Pulmonary artery endothelial cell (primary cell): ENCODE data around the gene NUDT4. TPM values are rescaled to one million over a fixed set of nuclear protein-coding genes. Genes with fewer than 3 reads are reported as not detected.

ENCODE experiments used
- total RNA-seq: library from RNA; depleted of rRNA; stranded (reverse); fragments of >200 nt; gene quantifications from 2 replicates; pipeline ENCODE4 v1.2.3, GENCODE V29; 2014

The NUDT4 gene
- total RNA-seq, 1 donor from 2014 or later, result 149 TPM

Other genes with a start within 250 kb of the NUDT4 start
- gene UBE2N, start 64.0 kb downstream of the NUDT4 start, total RNA-seq, result 213 and 219 TPM in 2 replicates
- gene MRPL42, start 89.6 kb downstream of the NUDT4 start, total RNA-seq, result 97.5 and 111 TPM in 2 replicates
- 3.3 and 3.8 TPM in 2 replicates for gene SOCS2, start 194.8 kb downstream of the NUDT4 start, total RNA-seq